HepG2 (cell line): ENCODE results near the gene P4HTM. TPM values are rescaled to one million over a fixed set of nuclear protein-coding genes. Genes with fewer than 3 reads are reported as not detected.

ENCODE experiments used
- ATAC-seq: fragments of 200-7000 bp; cut with Tn5 transposase; 3 replicates; pipeline ENCODE4 v1.9.1; 2020; ENCODE audit warnings: mild to moderate bottlenecking, moderate library complexity
- BruUV-seq: library from RNA; stranded (reverse); fragments of 400-500 nt; replicated peaks from 2 replicates; lab custom pipeline; 2021; lab: Mats Ljungman, UMichigan
- CTCF ChIA-PET: fragments of 300-600 bp; formaldehyde crosslinking; extraction: SDS; loops from one replicate; lab custom pipeline; 2021; ENCODE audit warnings: low total read pairs, inconsistent platforms, low intra/inter-chr PET ratio; lab: Yijun Ruan, JAX
- POLR2A ChIA-PET: fragments of 350-600 bp; sonication (Branson Sonifier 250); formaldehyde crosslinking; loops from one replicate; lab custom pipeline; 2020; ENCODE audit warnings: antibody characterized with exemption, inconsistent platforms; lab: Yijun Ruan, JAX
- DNase-seq: peaks from one replicate; pipeline ENCODE4 v3.0.0-alpha.2; 2015; ENCODE audit warnings: low spot score
- FAIRE-seq: peaks from 3 replicates; lab custom pipeline; 2011; peaks lifted over from hg19 to GRCh38; lab: Jason Lieb, UNC
- H2AFZ ChIP-seq: one replicate; pipeline ENCODE4 v1.6.1; 2011; ENCODE audit warnings: low read length, inconsistent platforms
- H3K27ac ChIP-seq: fragments of 300-600 bp; 3 replicates; pipeline ENCODE4 v1.8.0; 2011; ENCODE audit warnings: mixed run types, mild to moderate bottlenecking, mixed read lengths, low read length, inconsistent platforms; ENCODE audit not compliant: insufficient read depth; ENCODE audit errors: extremely low read length
- H3K27me3 ChIP-seq, 2 experiments: fragments of 200-600 bp in 1 of 2; 2 replicates in 1 of 2; 3 replicates in 1 of 2; pipeline versions ENCODE4 v1.6.0 to v1.8.0; 2011; ENCODE audit warnings: low read length in 2 of 2, mild to moderate bottlenecking in 2 of 2, moderate library complexity in 2 of 2, inconsistent platforms in 1 of 2; ENCODE audit not compliant: insufficient read depth in 2 of 2, control insufficient read depth in 1 of 2
- H3K36me3 ChIP-seq, 2 experiments: fragments of 200-600 bp in 1 of 2; replicated peaks in 1 of 2; 2 replicates in 1 of 2; 3 replicates in 1 of 2; pipeline versions ENCODE4 v1.5.1 to v1.8.0; 2011; ENCODE audit warnings: low read length in 2 of 2, inconsistent platforms in 1 of 2; ENCODE audit not compliant: insufficient read depth in 2 of 2, control insufficient read depth in 1 of 2
- H3K4me1 ChIP-seq: 2 replicates; pipeline ENCODE4 v1.5.1; 2012; ENCODE audit warnings: low read length, inconsistent platforms; ENCODE audit not compliant: insufficient read depth
- H3K4me2 ChIP-seq: 2 replicates; pipeline ENCODE4 v1.6.0; 2011; ENCODE audit warnings: low read depth, low read length, inconsistent platforms
- H3K4me3 ChIP-seq, 3 experiments: fragments of 200-600 bp in 1 of 3; sonication (generic), shearing (Covaris generic) in 1 of 3; replicated peaks in 1 of 3; 2 replicates each; pipeline ENCODE4 v1.5.1; 2011 to 2016; ENCODE audit warnings: low read length in 3 of 3, inconsistent platforms in 2 of 3, low read depth in 2 of 3, mild to moderate bottlenecking in 2 of 3, control low read depth in 1 of 3, mixed read lengths in 1 of 3; ENCODE audit not compliant: insufficient read depth in 1 of 3
- H3K79me2 ChIP-seq: one replicate; pipeline ENCODE4 v1.6.1; 2011; ENCODE audit warnings: low read length, inconsistent platforms; ENCODE audit not compliant: insufficient read depth
- H3K9ac ChIP-seq: 2 replicates; pipeline ENCODE4 v1.6.0; 2011; ENCODE audit warnings: mild to moderate bottlenecking, low read depth, low read length, inconsistent platforms; ENCODE audit not compliant: insufficient read depth
- H3K9me3 ChIP-seq: 2 replicates; pipeline ENCODE4 v1.5.1; 2012; ENCODE audit warnings: mild to moderate bottlenecking, low read length
- H4K20me1 ChIP-seq: 2 replicates; pipeline ENCODE4 v1.6.0; 2011; ENCODE audit warnings: inconsistent platforms, mild to moderate bottlenecking, low read length, moderate library complexity; ENCODE audit not compliant: insufficient read depth
- ATF1 ChIP-seq: IDR thresholded peaks from 2 replicates; pipeline ENCODE4 v1.6.1; 2016; ENCODE audit warnings: mild to moderate bottlenecking, control low read depth
- FOSL2 ChIP-seq: sonication (generic); formaldehyde crosslinking; IDR thresholded peaks from 2 replicates; pipeline ENCODE4 v1.4.0; 2020; ENCODE audit warnings: missing genetic modification reagents
- HHEX ChIP-seq: IDR thresholded peaks from 2 replicates; pipeline ENCODE4 v1.6.1; 2016; ENCODE audit warnings: control low read depth
- ISX ChIP-seq: sonication (generic); formaldehyde crosslinking; conservative IDR thresholded peaks from 2 replicates; pipeline ENCODE4 v1.5.0; 2020; ENCODE audit warnings: missing genetic modification reagents
- JARID2 ChIP-seq: sonication (generic); formaldehyde crosslinking; IDR thresholded peaks from 2 replicates; pipeline ENCODE4 v1.8.1; 2023; ENCODE audit warnings: missing genetic modification reagents, inconsistent platforms; ENCODE audit not compliant: insufficient replicate concordance
- KLF13 ChIP-seq: sonication (generic); formaldehyde crosslinking; IDR thresholded peaks from 2 replicates; pipeline ENCODE4 v1.4.0; 2020; ENCODE audit warnings: mild to moderate bottlenecking, missing genetic modification reagents
- MED8 ChIP-seq: sonication (generic); formaldehyde crosslinking; IDR thresholded peaks from 2 replicates; pipeline ENCODE4 v1.8.1; 2023; ENCODE audit warnings: mild to moderate bottlenecking, missing genetic modification reagents; ENCODE audit not compliant: insufficient replicate concordance
- NAIF1 ChIP-seq: sonication (generic); formaldehyde crosslinking; IDR thresholded peaks from 2 replicates; pipeline ENCODE4 v1.5.0; 2020; ENCODE audit warnings: mild to moderate bottlenecking, missing genetic modification reagents, borderline replicate concordance
- NFE2L1 ChIP-seq: sonication (generic); formaldehyde crosslinking; IDR thresholded peaks from 2 replicates; pipeline ENCODE4 v1.4.0; 2020; ENCODE audit warnings: missing genetic modification reagents, mild to moderate bottlenecking, borderline replicate concordance
- NFKBIZ ChIP-seq: IDR thresholded peaks from 2 replicates; pipeline ENCODE4 v1.6.1; 2018; ENCODE audit warnings: missing genetic modification reagents, missing compliant biosample characterization
- POLR2AphosphoS2 ChIP-seq: IDR thresholded peaks from 2 replicates; pipeline ENCODE4 v1.6.1; 2011; ENCODE audit warnings: low read depth, low read length, improper control_type of control experiment
- RFXAP ChIP-seq: sonication (generic); formaldehyde crosslinking; IDR thresholded peaks from 2 replicates; pipeline ENCODE4 v1.4.0; 2020; ENCODE audit warnings: missing genetic modification reagents, borderline replicate concordance
- RXRA ChIP-seq: sonication (generic); formaldehyde crosslinking; IDR thresholded peaks from 2 replicates; pipeline ENCODE4 v1.5.1; 2020; ENCODE audit warnings: missing genetic modification reagents
- SALL1 ChIP-seq: sonication (generic); formaldehyde crosslinking; IDR thresholded peaks from 2 replicates; pipeline ENCODE4 v1.8.0; 2022; ENCODE audit warnings: mild to moderate bottlenecking, missing genetic modification reagents
- SP2 ChIP-seq: sonication (generic); formaldehyde crosslinking; IDR thresholded peaks from 2 replicates; pipeline ENCODE4 v1.5.1; 2020; ENCODE audit warnings: mild to moderate bottlenecking, missing genetic modification reagents
- SSRP1 ChIP-seq: IDR thresholded peaks from 2 replicates; pipeline ENCODE4 v1.6.1; 2016; ENCODE audit warnings: control low read depth
- TARDBP ChIP-seq: sonication (generic); formaldehyde crosslinking; IDR thresholded peaks from 2 replicates; pipeline ENCODE4 v1.8.0; 2022; ENCODE audit warnings: mild to moderate bottlenecking, missing genetic modification reagents
- ZFP1 ChIP-seq: IDR thresholded peaks from 2 replicates; pipeline ENCODE4 v1.6.1; 2016
- ZNF136 ChIP-seq: sonication (generic); formaldehyde crosslinking; IDR thresholded peaks from 2 replicates; pipeline ENCODE4 v1.8.1; 2022; ENCODE audit warnings: low read depth, mild to moderate bottlenecking, moderate library complexity, missing genetic modification reagents
- ZNF326 ChIP-seq: sonication (generic); formaldehyde crosslinking; IDR thresholded peaks from 2 replicates; pipeline ENCODE4 v1.4.0; 2020; ENCODE audit warnings: missing genetic modification reagents, borderline replicate concordance
- ZNF549 ChIP-seq: sonication (generic); formaldehyde crosslinking; IDR thresholded peaks from 2 replicates; pipeline ENCODE4 v1.5.0; 2020; ENCODE audit warnings: missing genetic modification reagents
- ZNF563 ChIP-seq: sonication (generic); formaldehyde crosslinking; IDR thresholded peaks from 2 replicates; pipeline ENCODE4 v1.8.0; 2022; ENCODE audit warnings: mild to moderate bottlenecking, moderate library complexity, missing genetic modification reagents
- ZNF674 ChIP-seq: sonication (generic); formaldehyde crosslinking; IDR thresholded peaks from 2 replicates; pipeline ENCODE4 v1.5.0; 2020; ENCODE audit warnings: low read depth, mild to moderate bottlenecking, missing genetic modification reagents
- ZNF746 ChIP-seq: sonication (generic); formaldehyde crosslinking; IDR thresholded peaks from 2 replicates; pipeline ENCODE4 v1.8.0; 2022; ENCODE audit warnings: mild to moderate bottlenecking, missing genetic modification reagents
- ZNF879 ChIP-seq: sonication (generic); formaldehyde crosslinking; IDR thresholded peaks from 2 replicates; pipeline ENCODE4 v1.8.1; 2023; ENCODE audit warnings: missing genetic modification reagents
- ZSCAN22 ChIP-seq: sonication (generic); formaldehyde crosslinking; IDR thresholded peaks from 2 replicates; pipeline ENCODE4 v1.4.0; 2020; ENCODE audit warnings: mild to moderate bottlenecking, missing genetic modification reagents
- WGBS: methylation state at CpG from one replicate; pipeline ENCODE4 v1.1.6; 2017; ENCODE audit warnings: low lambda C conversion rate; 5-methylcytosine and 5-hydroxymethylcytosine counted together
- in situ Hi-C: cut with HindIII; loops from 2 replicates; pipeline ENCODE4 v1.10.0; 2017; ENCODE audit warnings: low pct_unique_long_range_greater_than_20kb; ENCODE audit not compliant: extremely low pct_ligation_motif_present
- intact Hi-C: fragments of 100-400 bp; cut with micrococcal nuclease; formaldehyde crosslinking; loops from one replicate; pipeline ENCODE4 v1.10.0; 2022; ENCODE audit not compliant: unreplicated experiment
- polyA plus RNA-seq, 8 experiments: library from polyadenylated mRNA; depleted of rRNA in 3 of 8; stranded (reverse) in 7 of 8; unstranded in 1 of 8; fragments of >200 nt; fragmentation: Illumina TruSeq in 4 of 8; extraction: Trizol in 4 of 8; gene quantifications; 2 replicates each; pipeline versions ENCODE4 v1.2.1 to v1.2.3, GENCODE V29; 2011 to 2016; ENCODE audit warnings: low read depth in 4 of 8, missing spikeins in 1 of 8, mixed read lengths in 1 of 8; ENCODE audit not compliant: insufficient read depth in 1 of 8
- total RNA-seq, 5 experiments: library from RNA; depleted of rRNA; stranded (reverse); fragments of >200 nt; fragmentation: Illumina TruSeq; extraction: Trizol; gene quantifications; 2 replicates each; pipeline ENCODE4 v1.2.3, GENCODE V29; 2016; ENCODE audit warnings: low read depth in 1 of 5
- TF ChIP-seq, protein P1 (sequence below): sonication (generic); formaldehyde crosslinking; IDR thresholded peaks from 2 replicates; pipeline ENCODE4 v1.8.0; 2022; ENCODE audit warnings: mild to moderate bottlenecking, missing genetic modification reagents, moderate library complexity
- TF ChIP-seq, protein P2 (sequence below): sonication (generic); formaldehyde crosslinking; IDR thresholded peaks from 2 replicates; pipeline ENCODE4 v1.5.0; 2020; ENCODE audit warnings: mild to moderate bottlenecking, missing genetic modification reagents, moderate library complexity

The P4HTM gene
- total and polyA plus RNA-seq, 2 of the 13 experiments (the other 11 are each of a cell fraction or from before 2014, with no cell fraction given): 0.01 TPM; not detected in 1

DNA sequence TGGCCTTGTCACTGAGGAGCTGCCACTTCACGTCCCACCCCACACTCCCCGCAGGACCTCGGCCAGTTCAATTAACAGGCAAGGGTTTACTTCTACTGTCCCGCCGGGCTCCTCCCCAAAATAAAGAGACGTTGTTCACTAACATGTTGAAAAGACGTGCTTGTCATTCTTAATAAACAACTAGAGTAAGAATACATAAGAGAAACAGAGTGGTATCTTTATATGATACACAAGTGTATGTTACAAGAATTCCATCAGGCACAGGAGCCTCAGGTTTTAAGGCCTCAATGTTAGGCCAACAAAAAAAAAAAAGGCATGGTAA, 39.5 kb downstream of the P4HTM start:
- no TSS peak for BruUV-seq
- in situ Hi-C loops: no loop called here
- peak overlapping the region; percentile 83; the same call in 1 of the 2 replicates for H3K9ac ChIP-seq
- CTCF ChIA-PET: no interaction called here
- H3K36me3 ChIP-seq: peaks cover 25 to 62% of the 10 kb centered on the region in 2 experiments
- peak overlapping the region; percentile 90 for H3K4me2 ChIP-seq
- 12% methylated on average over 7 of the region's 7 CpGs for WGBS
- no peaks in the 10 kb centered on the region for H3K27me3 ChIP-seq
- H3K4me1 ChIP-seq: peaks cover 39% of the 10 kb centered on the region
- intact Hi-C loops: no loop called here
- H3K4me3 ChIP-seq: peak overlapping the region in 2 of 3 experiments; percentile 15 to 78; a peak in 1 of 6 replicates
- no peak for DNase-seq
- H3K27ac ChIP-seq: peak overlapping the region; percentile 26
- no peak overlapping the region for H2AFZ ChIP-seq
- no peaks in the 10 kb centered on the region for H4K20me1 ChIP-seq
- no peak for ATAC-seq
- no peaks in the 10 kb centered on the region for H3K9me3 ChIP-seq
- FAIRE-seq: no peak
- POLR2A ChIA-PET: interaction anchor here (0.6 to 2.3 kb wide), 31 partner anchors 9 to 466 kb away, joined by 3 to 40 read pairs (median 5); partner anchors contain the start of genes ARIH2, DALRD3, IP6K2 and KLHDC8B
- peaks cover 13% of the 10 kb centered on the region for H3K79me2 ChIP-seq
- TF ChIP-seq FOSL2 (CRISPR knock-in tag): no peak
- 0 out of 2 replicates have a peak, but pooled peaks have one; percentile 5 for TF ChIP-seq NAIF1 (CRISPR knock-in tag)
- TF ChIP-seq TARDBP (CRISPR knock-in tag): no peak
- TF ChIP-seq, protein P1, sequence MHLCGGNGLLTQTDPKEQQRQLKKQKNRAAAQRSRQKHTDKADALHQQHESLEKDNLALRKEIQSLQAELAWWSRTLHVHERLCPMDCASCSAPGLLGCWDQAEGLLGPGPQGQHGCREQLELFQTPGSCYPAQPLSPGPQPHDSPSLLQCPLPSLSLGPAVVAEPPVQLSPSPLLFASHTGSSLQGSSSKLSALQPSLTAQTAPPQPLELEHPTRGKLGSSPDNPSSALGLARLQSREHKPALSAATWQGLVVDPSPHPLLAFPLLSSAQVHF (CRISPR knock-in tag): no peak
- TF ChIP-seq ZNF746 (CRISPR knock-in tag): no peak
- no peak for TF ChIP-seq ZNF674 (CRISPR knock-in tag)
- TF ChIP-seq ZNF879: 0 out of 2 replicates have a peak, but pooled peaks have one; percentile 15
- TF ChIP-seq ZNF136 (CRISPR knock-in tag): no peak
- TF ChIP-seq RXRA (CRISPR knock-in tag): no peak
- no peak for TF ChIP-seq SSRP1 (CRISPR knock-in tag)
- TF ChIP-seq, protein P2, sequence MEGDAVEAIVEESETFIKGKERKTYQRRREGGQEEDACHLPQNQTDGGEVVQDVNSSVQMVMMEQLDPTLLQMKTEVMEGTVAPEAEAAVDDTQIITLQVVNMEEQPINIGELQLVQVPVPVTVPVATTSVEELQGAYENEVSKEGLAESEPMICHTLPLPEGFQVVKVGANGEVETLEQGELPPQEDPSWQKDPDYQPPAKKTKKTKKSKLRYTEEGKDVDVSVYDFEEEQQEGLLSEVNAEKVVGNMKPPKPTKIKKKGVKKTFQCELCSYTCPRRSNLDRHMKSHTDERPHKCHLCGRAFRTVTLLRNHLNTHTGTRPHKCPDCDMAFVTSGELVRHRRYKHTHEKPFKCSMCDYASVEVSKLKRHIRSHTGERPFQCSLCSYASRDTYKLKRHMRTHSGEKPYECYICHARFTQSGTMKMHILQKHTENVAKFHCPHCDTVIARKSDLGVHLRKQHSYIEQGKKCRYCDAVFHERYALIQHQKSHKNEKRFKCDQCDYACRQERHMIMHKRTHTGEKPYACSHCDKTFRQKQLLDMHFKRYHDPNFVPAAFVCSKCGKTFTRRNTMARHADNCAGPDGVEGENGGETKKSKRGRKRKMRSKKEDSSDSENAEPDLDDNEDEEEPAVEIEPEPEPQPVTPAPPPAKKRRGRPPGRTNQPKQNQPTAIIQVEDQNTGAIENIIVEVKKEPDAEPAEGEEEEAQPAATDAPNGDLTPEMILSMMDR (CRISPR knock-in tag): no peak
- TF ChIP-seq KLF13 (CRISPR knock-in tag): no peak
- no peak for TF ChIP-seq ZNF326
- peak; percentile 1; the same call in 1 of the 2 replicates for TF ChIP-seq RFXAP (CRISPR knock-in tag)
- no peak for TF ChIP-seq SP2
- TF ChIP-seq JARID2 (CRISPR knock-in tag): no peak
- TF ChIP-seq NFKBIZ: no peak; the same call in 1 of the 2 replicates
- no peak; the same call in 1 of the 2 replicates for TF ChIP-seq ATF1
- TF ChIP-seq ISX (CRISPR knock-in tag): no peak
- TF ChIP-seq ZNF563 (CRISPR knock-in tag): no peak
- TF ChIP-seq POLR2AphosphoS2: 0 out of 2 replicates have a peak, but pooled peaks have one; percentile 22
- no peak for TF ChIP-seq HHEX (CRISPR knock-in tag)
- TF ChIP-seq NFE2L1 (CRISPR knock-in tag): no peak
- no peak for TF ChIP-seq SALL1
- no peak for TF ChIP-seq ZNF549 (CRISPR knock-in tag)
- TF ChIP-seq ZFP1 (CRISPR knock-in tag): no peak
- no peak for TF ChIP-seq ZSCAN22
- no peak for TF ChIP-seq MED8 (CRISPR knock-in tag)
